ENCODE results near the gene GCH1.
"Not testable (repeated sequence)": the region's sequence is repeated elsewhere in the genome, so short reads cannot be mapped to it uniquely, and the experiment has no call there.

The GCH1 gene

GRCh38 chr14:54908190-54908589 is 5.6 kb upstream of the GCH1 start:
- DNase-seq (ENCODE audit: low spot score) = peak; percentile 1

GRCh38 chr14:54906075-54906474 is 3.4 kb upstream of the GCH1 start:
- no peak for DNase-seq (ENCODE audit: low spot score)

GRCh38 chr14:54902143-54902520 is 494 bp downstream of the GCH1 start:
- DNase-seq (ENCODE audit: low spot score) = peak; percentile 76

GRCh38 chr14:54901380-54902142 is 1.1 kb downstream of the GCH1 start:
- no peak for DNase-seq (ENCODE audit: low spot score)

DNA sequence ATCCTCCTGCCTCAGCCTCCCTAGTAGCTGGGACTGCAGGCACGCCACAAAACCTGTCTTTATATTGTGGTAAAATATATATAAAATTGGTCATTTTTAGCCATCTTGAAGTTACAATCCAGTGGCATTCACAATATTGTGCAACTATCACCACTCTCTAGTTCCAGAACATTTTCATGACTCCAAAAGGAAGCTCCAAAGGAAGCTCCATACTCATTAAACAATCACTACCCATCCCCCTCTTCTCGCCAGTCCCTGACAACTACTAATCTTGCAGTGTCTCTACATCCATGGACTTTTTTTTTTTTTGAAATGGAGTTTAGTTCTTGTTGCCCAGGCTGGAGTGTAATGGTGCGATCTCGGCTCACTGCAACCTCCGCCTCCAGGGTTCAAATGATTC is 3.1 kb downstream of the GCH1 start:
- no peak for DNase-seq (ENCODE audit: low spot score)

GRCh38 chr14:54897809-54898555 is 4.6 kb downstream of the GCH1 start:
- DNase-seq (ENCODE audit: low spot score) = not testable (repeated sequence)

DNA sequence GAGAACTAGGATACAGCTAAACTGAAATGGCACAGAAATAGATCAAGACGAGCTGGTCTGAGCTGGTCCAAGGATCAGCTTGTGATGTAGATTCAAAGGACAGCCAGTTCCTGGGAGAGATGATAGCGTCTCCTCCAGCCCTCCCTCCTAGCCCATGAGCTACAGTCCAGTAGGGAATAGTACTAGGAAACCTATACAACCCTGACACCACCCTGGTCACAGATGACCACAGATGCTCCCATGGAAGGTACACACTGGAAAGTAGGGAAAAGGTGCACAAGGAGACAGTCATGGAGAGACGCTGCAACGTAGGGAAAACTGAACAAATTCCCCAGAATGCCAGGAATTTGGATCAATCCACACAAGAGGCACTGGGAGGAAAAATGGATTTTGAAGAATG is 6.9 kb downstream of the GCH1 start:
- DNase-seq (ENCODE audit: low spot score) = no peak

DNA sequence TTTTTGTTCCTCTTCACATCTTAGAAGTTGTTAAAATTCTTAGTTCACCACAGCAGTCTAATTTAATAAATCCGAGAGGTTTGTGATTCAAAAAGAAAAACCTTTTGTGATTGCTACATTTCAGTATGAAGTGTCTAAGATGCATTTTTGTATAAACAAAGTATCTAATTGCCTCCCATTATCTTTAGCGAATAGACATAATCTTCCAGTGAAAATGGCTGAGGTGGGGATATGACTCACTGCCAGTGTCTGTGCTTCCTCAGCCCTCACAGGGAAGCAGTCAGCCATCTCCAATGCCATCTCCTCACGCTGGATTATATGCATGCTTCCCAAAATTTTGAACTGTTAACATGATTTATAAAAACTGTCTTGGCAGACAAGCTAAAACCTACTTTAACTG is 7.6 kb downstream of the GCH1 start:
- no peak for DNase-seq (ENCODE audit: low spot score)

- no peak for DNase-seq (ENCODE audit: low spot score)
These were observed 9.4 kb downstream of the GCH1 start for GRCh38 chr14:54893151-54893760.

GRCh38 chr14:54891471-54892245 is 11.0 kb downstream of the GCH1 start:
- no peak for DNase-seq (ENCODE audit: low spot score)

DNA sequence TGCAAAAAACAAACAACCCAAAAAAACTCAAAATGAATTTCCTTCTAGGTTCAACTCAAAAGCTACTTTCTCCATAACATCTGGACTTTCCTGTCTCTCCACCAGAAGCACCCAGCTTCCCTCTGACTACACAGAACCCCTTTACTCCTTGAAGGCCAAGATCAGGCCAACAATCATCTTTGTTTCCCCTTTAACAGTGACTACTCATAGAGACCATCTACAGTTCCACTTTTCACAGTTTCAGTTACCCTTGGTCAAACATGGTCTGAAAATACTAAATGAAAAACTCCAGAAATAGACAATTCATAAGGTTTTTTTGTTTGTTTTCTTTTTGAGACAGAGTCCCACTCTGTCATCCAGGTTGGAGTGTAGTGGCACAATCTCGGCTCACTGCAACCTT is 11.8 kb downstream of the GCH1 start:
- no peak for DNase-seq (ENCODE audit: low spot score)

- DNase-seq (ENCODE audit: low spot score) = no peak
These were observed 12.7 kb downstream of the GCH1 start for GRCh38 chr14:54889919-54890318.

DNA sequence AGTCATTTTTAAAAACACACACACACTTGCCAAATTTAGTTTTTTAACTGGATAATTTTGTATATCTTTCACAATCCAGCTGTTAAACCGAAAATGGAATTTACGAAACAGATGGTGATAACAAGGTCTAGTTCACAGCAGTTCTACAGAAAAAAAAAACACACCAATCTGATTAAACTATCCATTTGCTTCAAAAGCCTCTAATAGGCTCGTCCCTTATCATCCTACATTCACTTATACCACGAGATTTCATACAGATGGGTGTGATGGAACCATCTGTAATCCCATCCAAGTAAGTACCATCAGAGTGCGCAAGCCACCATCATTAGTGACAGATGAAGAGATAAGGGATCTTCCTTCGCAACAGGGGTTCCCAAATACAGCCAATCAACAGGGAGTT is 20.1 kb downstream of the GCH1 start:
- no peak for DNase-seq (ENCODE audit: low spot score)

DNA sequence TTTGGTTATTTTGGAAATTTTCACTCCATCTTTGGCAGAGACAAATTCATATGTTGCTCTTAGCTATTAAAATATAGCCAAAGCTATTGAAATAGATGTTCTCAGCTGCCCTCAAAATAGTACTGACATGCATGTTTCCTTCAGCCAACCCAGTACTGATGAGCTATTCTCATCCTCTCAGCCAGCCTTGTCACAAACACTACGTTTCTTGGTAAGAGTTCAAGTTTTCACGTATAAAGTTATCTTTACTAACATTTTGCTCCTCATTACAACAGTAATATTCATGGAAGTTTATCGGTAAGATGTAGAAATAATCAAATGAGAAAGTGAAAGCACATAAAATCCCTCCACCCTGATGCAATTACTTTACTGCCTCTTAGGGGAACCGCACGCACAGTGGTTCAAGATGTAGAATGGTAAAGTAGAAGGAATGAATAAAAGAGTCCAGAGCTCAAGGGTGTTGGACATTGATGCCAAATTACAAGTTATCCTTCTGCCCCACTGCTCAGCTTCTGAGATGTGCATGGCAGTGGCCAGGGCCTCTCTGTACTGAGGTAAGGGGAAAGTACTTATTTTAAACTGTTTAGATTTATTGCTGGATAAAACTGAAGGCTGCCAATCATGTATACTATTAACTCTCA is 20.7 kb downstream of the GCH1 start:
- no peak for DNase-seq (ENCODE audit: low spot score)

DNA sequence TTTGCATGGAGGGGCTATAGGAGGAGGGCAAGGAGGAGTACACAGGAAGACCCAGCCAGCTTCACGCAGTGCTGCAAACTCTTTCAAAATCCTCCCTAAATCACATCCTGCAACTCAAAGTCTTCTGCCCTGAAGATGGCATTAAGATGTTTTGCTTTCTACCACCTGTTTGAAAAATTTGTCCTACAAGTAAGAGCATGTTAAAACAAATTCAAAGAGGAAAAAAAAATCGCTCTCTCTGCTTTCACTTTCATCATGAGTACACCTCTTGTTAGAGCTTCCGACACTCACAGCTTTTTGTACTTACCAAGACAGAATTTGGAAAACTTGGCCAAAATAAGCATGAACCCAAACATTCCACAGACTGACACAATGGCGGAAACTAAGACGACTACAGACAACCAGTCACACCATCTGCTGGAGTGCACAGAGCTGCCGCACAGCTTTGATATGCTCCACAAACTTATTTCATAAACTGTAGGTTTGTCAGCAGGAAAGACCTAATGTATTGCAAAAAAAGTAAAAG is 21.3 kb downstream of the GCH1 start:
- DNase-seq (ENCODE audit: low spot score) = no peak

DNA sequence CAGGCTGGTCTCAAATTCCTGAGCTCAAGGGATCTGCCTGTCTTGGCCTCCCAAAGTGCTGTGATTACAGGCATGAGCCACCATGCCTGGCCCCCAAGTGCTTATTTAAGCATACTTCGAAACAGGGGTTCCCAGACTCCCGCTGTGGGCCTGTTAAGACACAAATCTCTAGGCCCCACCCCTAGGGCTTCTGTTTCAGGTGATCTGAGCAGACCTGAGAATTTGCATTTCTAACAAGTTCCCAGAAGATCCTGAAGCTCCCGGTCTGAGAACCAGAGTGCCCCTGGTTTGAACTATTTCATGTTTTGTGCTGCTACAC is 25.0 kb downstream of the GCH1 start:
- DNase-seq (ENCODE audit: low spot score) = no peak

GRCh38 chr14:54877015-54877702 is 25.5 kb downstream of the GCH1 start:
- no peak for DNase-seq (ENCODE audit: low spot score)

GRCh38 chr14:54875648-54876047 is 27.0 kb downstream of the GCH1 start:
- not testable (repeated sequence) for DNase-seq (ENCODE audit: low spot score)

DNA sequence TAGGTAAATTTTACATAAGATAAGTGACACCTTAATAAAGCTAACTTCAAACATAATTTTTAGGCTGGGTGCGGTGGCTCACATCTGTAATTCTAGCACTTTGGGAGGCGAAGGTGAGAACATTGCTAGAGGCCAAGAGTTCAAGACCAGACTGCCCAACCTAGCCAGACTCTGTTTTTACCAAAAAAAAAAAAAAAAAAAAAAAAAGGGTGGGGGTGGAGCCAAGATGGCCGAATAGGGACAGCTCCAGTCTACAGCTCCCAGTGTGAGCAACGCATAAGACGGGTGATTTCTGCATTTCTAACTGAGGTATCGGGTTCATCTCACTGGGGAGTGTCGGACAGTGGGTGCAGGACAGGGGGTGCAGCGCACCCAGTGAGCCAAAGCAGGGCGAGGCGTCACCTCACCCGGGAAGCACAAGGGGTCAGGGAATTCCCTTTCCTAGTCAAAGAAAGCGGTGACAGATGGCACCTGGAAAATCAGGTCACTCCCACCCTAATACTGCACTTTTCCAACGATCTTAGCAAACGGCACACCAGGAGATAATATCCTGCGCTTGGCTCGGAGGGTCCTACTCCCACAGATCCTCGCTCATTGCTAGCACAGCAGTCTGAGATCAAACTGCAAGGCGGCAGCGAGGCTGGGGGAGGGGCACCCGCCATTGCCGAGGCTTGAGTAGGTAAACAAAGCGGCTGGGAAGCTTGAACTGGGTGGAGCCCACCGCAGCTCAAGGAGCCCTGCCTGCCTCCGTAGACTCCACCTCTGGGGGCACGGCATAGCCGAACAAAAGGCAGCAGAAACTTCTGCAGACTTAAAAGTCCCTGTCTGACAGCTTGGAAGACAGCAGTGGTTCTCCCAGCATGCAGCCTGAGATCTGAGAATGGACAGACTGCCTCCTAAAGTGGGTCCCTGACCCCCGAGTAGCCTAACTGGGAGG is 32.2 kb downstream of the GCH1 start:
- peak; percentile 59 for DNase-seq (ENCODE audit: low spot score)

DNA sequence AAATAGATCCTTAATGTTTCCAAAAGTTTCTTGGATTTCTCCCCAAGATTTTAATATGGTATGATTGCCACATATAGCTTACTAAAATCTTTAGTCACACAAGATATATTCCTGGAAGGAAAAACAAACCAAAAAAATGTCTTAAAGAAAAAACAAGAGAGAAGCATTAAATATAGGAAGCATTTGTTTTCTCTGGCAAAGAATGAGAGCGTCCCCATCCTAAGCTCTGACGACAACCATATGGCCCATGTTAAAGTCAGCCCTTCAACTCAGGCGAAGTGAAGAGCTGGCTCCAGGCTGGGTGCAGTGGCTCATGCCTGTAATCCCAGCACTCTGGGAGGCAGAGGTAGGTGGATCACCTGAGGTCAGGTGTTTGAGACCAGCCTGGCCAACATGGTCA is 35.6 kb downstream of the GCH1 start:
- no peak for DNase-seq (ENCODE audit: low spot score)

All from ecto neural progenitor cell (in vitro differentiated cells).